ENCODE measurements around the gene STK32B. TPM values are rescaled to one million over a fixed set of nuclear protein-coding genes. Genes with fewer than 3 reads are reported as not detected.

Gene STK32B
- total and polyA plus RNA-seq, 2 of the 8 experiments (the other 6 are each of a cell fraction or from before 2014, with no cell fraction given): 2.3 to 2.5 TPM

GRCh38 chr4:5188130-5188529, 136.8 kb downstream of the STK32B start:
- no peak for TF ChIP-seq CHD2 (IDR thresholded peaks at IDR 0.05; ENCODE audit: low read length)
- peak; percentile 55; the same call in 1 of the 2 replicates for TF ChIP-seq MAX (IDR thresholded peaks at IDR 0.05)
- Histone ChIP-seq H3K23me2 (ENCODE audit: low read depth, low read length) (no peaks in the 10 kb centered on the region), H3K9ac (replicated peaks in 1 of 4; ENCODE audit: extremely low read depth in 1 of 4, low read depth in 3 of 4, low read length in 3 of 4) (no peak overlapping the region), H2BK120ac (replicated peaks; ENCODE audit: low read depth, low read length) (no peak overlapping the region), H3K56ac (replicated peaks; ENCODE audit: insufficient read length, low read depth, low read length) (no peak overlapping the region), H2AFZ (ENCODE audit: low read length) (no peak overlapping the region), H4K91ac (replicated peaks; ENCODE audit: insufficient read length, low read length) (no peak overlapping the region), H3K4me3 (ENCODE audit: extremely low read depth in 1 of 4, insufficient read depth in 2 of 4, low read depth in 3 of 4, low read length in 4 of 4) (no peak overlapping the region), H3K23ac (ENCODE audit: insufficient read length) (no peak overlapping the region), H3K4me1 (replicated peaks in 1 of 4; ENCODE audit: control insufficient read depth in 3 of 4, insufficient read depth in 4 of 4, low read length in 3 of 4) (no peaks in the 10 kb centered on the region; a peak in 1 of 7 replicates), H2AK5ac (ENCODE audit: low read depth, low read length) (no peak overlapping the region), H3K79me2 (ENCODE audit: control insufficient read depth in 1 of 2, insufficient read depth in 2 of 2, low read length in 2 of 2) (no peaks in the 10 kb centered on the region), H2BK15ac (ENCODE audit: low read length) (no peak overlapping the region), H3K14ac (ENCODE audit: insufficient read length) (no peak overlapping the region), H3K27ac (ENCODE audit: low read depth, low read length) (no peak overlapping the region), H2BK20ac (ENCODE audit: low read length) (no peak overlapping the region), H3K79me1 (ENCODE audit: low read depth, low read length) (no peaks in the 10 kb centered on the region), H2BK5ac (ENCODE audit: low read depth, low read length) (no peak overlapping the region), H3K18ac (ENCODE audit: extremely low read depth, low read length) (no peak overlapping the region), H3K4ac (replicated peaks; ENCODE audit: insufficient read length, low read depth, low read length) (no peak overlapping the region), H4K5ac (ENCODE audit: insufficient read length, low read depth, low read length) (no peak overlapping the region), H2BK12ac (ENCODE audit: low read depth, low read length) (no peak overlapping the region), H3K36me3 (ENCODE audit: control insufficient read depth in 2 of 4, insufficient read depth in 4 of 4, low read length in 3 of 4) (no peaks in the 10 kb centered on the region), H4K8ac (ENCODE audit: extremely low read depth, insufficient read depth, low read length) (no peak overlapping the region), H4K20me1 (replicated peaks in 1 of 2; ENCODE audit: control insufficient read depth in 1 of 2, insufficient read depth in 2 of 2, low read length in 2 of 2) (no peaks in the 10 kb centered on the region), H3K9me3 (ENCODE audit: insufficient read depth in 2 of 2, low read depth in 1 of 2, low read length in 1 of 2) (no peaks in the 10 kb centered on the region), H3K27me3 (replicated peaks in 1 of 4; ENCODE audit: control insufficient read depth in 3 of 4, extremely low read depth in 1 of 4, insufficient read depth in 3 of 4, low read length in 3 of 4) (no peaks in the 10 kb centered on the region), H3K4me2 (ENCODE audit: insufficient read depth in 1 of 2, low read depth in 2 of 2, low read length in 2 of 2) (no peak overlapping the region)
- CTCF ChIA-PET (ENCODE audit: partially characterized antibody): interaction anchor here (0.6 to 1.4 kb wide), 3 partner anchors 9 to 380 kb away, joined by 3 to 5 read pairs (median 3); no protein-coding TSS in a partner anchor
- DNase-seq (ENCODE audit: low read depth in 1 of 2, low spot score in 2 of 2): no peak
- FAIRE-seq: no peak
- POLR2A ChIA-PET (ENCODE audit: partially characterized antibody): no interaction called here
- WGBS, 2 experiments (ENCODE audit: extremely low coverage in 1 of 2, insufficient coverage in 1 of 2, insufficient read length in 1 of 2, insufficient replicate concordance in 2 of 2, low coverage in 1 of 2, low lambda C conversion rate in 2 of 2, missing lambda C conversion rate in 1 of 2): 91% methylated on average over 9 of the region's 10 CpGs; no CpG with 5 or more reads in 1 of the 2 experiments

All from H1 (cell line).